Glutamatergic neuron (in vitro differentiated cells): Measurements from ENCODE around the gene SPTBN1. TPM values are rescaled to one million over a fixed set of nuclear protein-coding genes. Genes with fewer than 3 reads are reported as not detected.

Experiments
- DNase-seq: peaks from one replicate; pipeline ENCODE4 v3.0.0; 2022
- H3K27ac Mint-ChIP-seq: one replicate; pipeline ENCODE4 v1.8.0; 2020; ENCODE audit warnings: mild to moderate bottlenecking, mixed read lengths, inconsistent platforms; ENCODE audit not compliant: unreplicated experiment
- H3K27me3 Mint-ChIP-seq: one replicate; pipeline ENCODE4 v1.8.0; 2020; ENCODE audit warnings: mild to moderate bottlenecking, moderate library complexity, mixed read lengths, inconsistent platforms; ENCODE audit not compliant: unreplicated experiment
- H3K36me3 Mint-ChIP-seq: one replicate; pipeline ENCODE4 v1.8.0; 2020; ENCODE audit warnings: mild to moderate bottlenecking, mixed read lengths, inconsistent platforms; ENCODE audit not compliant: unreplicated experiment
- H3K4me1 Mint-ChIP-seq: one replicate; pipeline ENCODE4 v1.8.0; 2020; ENCODE audit warnings: mild to moderate bottlenecking, low read depth, mixed read lengths, inconsistent platforms; ENCODE audit not compliant: unreplicated experiment
- H3K4me3 Mint-ChIP-seq: one replicate; pipeline ENCODE4 v1.8.0; 2020; ENCODE audit warnings: mild to moderate bottlenecking, mixed read lengths, inconsistent platforms; ENCODE audit not compliant: unreplicated experiment
- H3K9me3 Mint-ChIP-seq: one replicate; pipeline ENCODE4 v1.8.0; 2020; ENCODE audit warnings: mild to moderate bottlenecking, moderate library complexity, mixed read lengths, inconsistent platforms; ENCODE audit not compliant: unreplicated experiment
- total RNA-seq: library from RNA; stranded (reverse); fragmentation: NEBNext Ultra II Directional; extraction: Animal tissue kit (Norgen Biotek cat#: 25700); gene quantifications from one replicate; pipeline ENCODE4 v1.2.1, GENCODE V29; 2021; ENCODE audit not compliant: unreplicated experiment
- TF ChIP-seq, protein P1 (sequence below): fragments of 200-600 bp; sonication (generic); IDR thresholded peaks from one replicate; pipeline ENCODE4 v1.5.0; 2021; ENCODE audit not compliant: partially characterized antibody, unreplicated experiment

The SPTBN1 gene
- total RNA-seq, 1 donor from 2014 or later, result 385 TPM

GRCh38 chr2:54630858-54631497 is 174.9 kb downstream of the SPTBN1 start:
- DNase-seq, result no peak
- Mint-ChIP-seq H3K4me1 (peaks cover 18% of the 10 kb centered on the region), H3K36me3 (peaks cover 25% of the 10 kb centered on the region), H3K9me3 (peaks cover 21% of the 10 kb centered on the region), H3K4me3 (no peak overlapping the region), H3K27ac (peak overlapping the region; percentile 40), H3K27me3 (peaks cover 15% of the 10 kb centered on the region)
- TF ChIP-seq, protein P1, sequence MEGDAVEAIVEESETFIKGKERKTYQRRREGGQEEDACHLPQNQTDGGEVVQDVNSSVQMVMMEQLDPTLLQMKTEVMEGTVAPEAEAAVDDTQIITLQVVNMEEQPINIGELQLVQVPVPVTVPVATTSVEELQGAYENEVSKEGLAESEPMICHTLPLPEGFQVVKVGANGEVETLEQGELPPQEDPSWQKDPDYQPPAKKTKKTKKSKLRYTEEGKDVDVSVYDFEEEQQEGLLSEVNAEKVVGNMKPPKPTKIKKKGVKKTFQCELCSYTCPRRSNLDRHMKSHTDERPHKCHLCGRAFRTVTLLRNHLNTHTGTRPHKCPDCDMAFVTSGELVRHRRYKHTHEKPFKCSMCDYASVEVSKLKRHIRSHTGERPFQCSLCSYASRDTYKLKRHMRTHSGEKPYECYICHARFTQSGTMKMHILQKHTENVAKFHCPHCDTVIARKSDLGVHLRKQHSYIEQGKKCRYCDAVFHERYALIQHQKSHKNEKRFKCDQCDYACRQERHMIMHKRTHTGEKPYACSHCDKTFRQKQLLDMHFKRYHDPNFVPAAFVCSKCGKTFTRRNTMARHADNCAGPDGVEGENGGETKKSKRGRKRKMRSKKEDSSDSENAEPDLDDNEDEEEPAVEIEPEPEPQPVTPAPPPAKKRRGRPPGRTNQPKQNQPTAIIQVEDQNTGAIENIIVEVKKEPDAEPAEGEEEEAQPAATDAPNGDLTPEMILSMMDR, result no peak

GRCh38 chr2:54631755-54632154 is 175.6 kb downstream of the SPTBN1 start:
- H3K27ac Mint-ChIP-seq, result no peak overlapping the region
- no peak for DNase-seq
- peaks cover 21% of the 10 kb centered on the region for H3K36me3 Mint-ChIP-seq
- H3K27me3 Mint-ChIP-seq, result peaks cover 13% of the 10 kb centered on the region
- no peak overlapping the region for H3K4me3 Mint-ChIP-seq
- H3K4me1 Mint-ChIP-seq, result peaks cover 18% of the 10 kb centered on the region
- TF ChIP-seq, protein P1, result no peak
- peaks cover 18% of the 10 kb centered on the region for H3K9me3 Mint-ChIP-seq

DNA sequence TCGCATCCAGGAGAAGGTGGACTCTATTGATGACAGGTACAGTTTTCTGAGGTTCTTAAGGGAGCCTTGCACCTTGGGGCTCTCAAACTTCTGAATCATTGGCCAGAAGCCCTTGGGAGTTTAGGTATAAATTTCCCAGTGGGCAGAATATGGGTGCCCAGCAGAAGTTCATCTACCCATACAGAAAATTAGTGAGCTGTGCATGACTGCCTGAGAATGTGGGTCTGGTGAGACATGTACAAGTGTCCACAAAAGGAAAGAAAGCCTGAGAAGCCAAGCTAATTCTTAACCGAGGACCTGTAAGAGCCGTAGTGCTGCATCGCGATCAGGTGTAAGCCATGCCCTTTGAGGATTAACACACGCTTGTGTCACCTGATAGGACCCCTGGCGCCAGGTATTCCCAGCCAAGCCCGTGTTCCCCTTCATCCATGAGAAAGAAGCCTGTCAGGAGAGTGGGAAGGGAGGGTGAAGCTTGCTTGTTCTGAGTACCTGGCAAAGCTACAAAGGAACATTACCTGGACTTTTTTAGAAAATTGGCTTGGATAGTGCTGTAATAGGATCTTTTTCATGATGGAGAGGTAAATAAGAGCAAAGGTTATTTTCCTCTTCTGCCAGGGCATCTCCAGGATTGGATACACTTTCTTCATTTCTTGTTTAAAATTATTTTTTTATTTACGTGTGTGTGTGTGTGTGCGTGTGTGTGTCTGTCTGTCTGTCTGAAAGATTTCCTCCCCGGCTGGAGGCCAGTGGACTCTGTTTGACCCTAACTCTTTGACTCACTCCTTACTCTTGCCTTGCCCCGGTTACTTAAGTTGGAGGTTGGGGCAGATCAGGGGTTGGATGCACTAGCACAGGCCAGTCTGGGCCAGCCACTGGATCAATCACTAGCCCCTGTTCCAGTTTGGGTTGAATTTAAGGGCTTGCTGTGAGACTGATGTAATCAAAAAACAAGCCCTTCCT is 176.9 kb downstream of the SPTBN1 start:
- Mint-ChIP-seq H3K27ac (no peak overlapping the region), H3K9me3 (peaks cover 18% of the 10 kb centered on the region), H3K27me3 (peaks cover 13% of the 10 kb centered on the region), H3K36me3 (peaks cover 21% of the 10 kb centered on the region), H3K4me3 (no peak overlapping the region), H3K4me1 (peaks cover 18% of the 10 kb centered on the region)
- TF ChIP-seq, protein P1, result no peak
- no peak for DNase-seq

DNA sequence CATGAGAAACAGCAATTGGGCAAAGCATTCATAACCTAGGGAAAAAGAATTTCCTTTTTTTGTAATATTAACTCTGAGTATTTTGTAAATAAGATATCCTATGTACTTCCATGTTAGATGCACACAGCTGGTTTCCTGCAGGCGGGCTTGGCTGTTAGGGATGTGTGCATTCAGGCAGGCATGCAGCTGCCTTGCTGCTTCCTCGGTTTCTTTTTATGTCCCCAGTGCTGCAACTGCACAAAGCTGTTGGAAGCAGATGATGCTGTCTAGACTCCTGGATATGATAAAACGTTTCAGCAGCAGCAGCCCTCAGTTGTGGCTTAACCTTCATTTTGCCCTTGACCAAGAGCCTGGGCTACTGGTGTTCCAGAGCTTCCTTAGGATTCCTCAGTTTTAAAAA is 177.9 kb downstream of the SPTBN1 start:
- TF ChIP-seq, protein P1, result no peak
- Mint-ChIP-seq H3K9me3 (peaks cover 17% of the 10 kb centered on the region), H3K4me3 (peak overlapping the region; percentile 35), H3K27ac (peak overlapping the region; percentile 52), H3K36me3 (peaks cover 19% of the 10 kb centered on the region), H3K4me1 (peaks cover 25% of the 10 kb centered on the region), H3K27me3 (peaks cover 9% of the 10 kb centered on the region)
- no peak for DNase-seq
